GM18505 (cell line): ENCODE measurements around the gene TPI1.
"Not testable (repeated sequence)": the region's sequence is repeated elsewhere in the genome, so short reads cannot be mapped to it uniquely, and the experiment has no call there.

Experiments used
- ATAC-seq: cut with Tn5 transposase; IDR thresholded peaks from one replicate; pipeline ENCODE4 v1.9.1; 2021; ENCODE audit not compliant: unreplicated experiment
- POLR2A ChIP-seq: IDR thresholded peaks from 4 replicates; pipeline ENCODE4 v1.6.1; 2011; ENCODE audit warnings: borderline replicate concordance; ENCODE audit not compliant: insufficient read depth, insufficient read length; ENCODE audit errors: extremely low read depth

The TPI1 gene

DNA sequence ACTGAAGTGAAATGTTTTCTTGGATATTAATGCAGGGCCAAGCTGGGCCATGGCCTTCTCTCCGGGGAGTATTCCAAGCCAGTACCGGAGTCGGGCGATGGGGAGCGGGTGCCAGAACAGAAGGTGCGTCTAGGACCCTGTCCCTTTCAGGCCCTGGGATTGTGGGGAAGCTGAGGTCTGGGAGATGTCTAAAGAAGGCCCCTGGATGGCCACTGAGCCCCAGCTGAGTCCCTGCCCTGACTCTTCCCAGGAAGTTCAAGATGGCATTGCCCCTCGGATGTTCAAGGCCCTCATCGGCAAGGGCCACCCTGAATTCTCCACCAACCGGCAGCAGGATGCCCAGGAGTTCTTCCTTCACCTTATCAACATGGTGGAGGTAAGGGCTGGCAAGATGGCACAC is 7.2 kb upstream of the TPI1 start:
- no peak for ATAC-seq
- TF ChIP-seq POLR2A = no peak

DNA sequence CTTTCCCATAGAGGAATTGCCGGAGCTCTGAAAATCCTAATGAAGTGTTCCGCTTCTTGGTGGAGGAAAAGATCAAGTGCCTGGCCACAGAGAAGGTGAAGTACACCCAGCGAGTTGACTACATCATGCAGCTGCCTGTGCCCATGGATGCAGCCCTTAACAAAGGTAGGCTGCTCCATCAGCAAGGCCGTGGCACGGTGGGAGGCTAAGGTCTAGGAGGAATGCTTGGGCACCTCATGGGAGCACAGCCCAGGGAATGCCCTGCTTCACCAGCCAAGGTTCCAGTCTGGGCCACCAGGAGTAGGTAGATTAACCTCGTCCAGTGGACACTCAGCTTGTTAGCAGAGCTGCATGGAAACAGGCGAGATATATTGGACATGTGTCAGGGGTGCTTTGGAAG is 6.4 kb upstream of the TPI1 start:
- no peak for ATAC-seq
- TF ChIP-seq POLR2A = no peak

DNA sequence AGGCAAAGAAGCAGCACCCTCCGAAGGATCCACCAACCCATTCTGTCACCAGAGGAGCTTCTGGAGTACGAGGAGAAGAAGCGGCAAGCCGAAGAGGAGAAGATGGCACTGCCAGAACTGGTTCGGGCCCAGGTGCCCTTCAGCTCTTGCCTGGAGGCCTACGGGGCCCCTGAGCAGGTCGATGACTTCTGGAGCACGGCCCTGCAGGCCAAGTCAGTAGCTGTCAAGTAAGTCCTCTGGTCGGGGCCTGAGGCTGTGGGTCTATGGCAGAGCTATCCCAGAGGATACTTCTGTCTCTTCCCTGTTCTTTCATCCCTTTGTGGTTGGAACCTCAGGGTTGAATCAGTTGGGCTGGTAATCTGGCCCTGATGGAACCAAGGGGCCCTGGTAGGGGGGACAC is 5.9 kb upstream of the TPI1 start:
- no peak for ATAC-seq

DNA sequence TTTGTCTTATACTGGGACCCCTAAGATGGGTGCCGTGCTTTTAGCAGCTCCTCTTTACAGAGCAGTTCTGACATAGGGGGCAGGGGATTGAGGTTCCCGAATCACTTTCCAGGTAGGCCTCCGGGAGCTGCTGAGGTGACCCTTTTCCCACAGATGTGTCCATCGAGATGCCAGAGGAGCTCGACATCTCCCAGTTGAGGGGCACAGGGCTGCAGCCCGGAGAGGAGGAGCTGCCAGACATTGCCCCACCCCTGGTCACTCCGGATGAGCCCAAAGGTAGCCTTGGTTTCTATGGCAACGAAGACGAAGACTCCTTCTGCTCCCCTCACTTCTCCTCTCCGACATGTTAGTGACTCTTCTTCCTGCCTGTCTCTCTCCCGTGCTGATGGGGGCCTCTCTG is 4.3 kb upstream of the TPI1 start:
- TF ChIP-seq POLR2A = no peak
- ATAC-seq = no peak

More for the DNA sequence above, 5.9 kb upstream of the TPI1 start:
- no peak for TF ChIP-seq POLR2A

DNA sequence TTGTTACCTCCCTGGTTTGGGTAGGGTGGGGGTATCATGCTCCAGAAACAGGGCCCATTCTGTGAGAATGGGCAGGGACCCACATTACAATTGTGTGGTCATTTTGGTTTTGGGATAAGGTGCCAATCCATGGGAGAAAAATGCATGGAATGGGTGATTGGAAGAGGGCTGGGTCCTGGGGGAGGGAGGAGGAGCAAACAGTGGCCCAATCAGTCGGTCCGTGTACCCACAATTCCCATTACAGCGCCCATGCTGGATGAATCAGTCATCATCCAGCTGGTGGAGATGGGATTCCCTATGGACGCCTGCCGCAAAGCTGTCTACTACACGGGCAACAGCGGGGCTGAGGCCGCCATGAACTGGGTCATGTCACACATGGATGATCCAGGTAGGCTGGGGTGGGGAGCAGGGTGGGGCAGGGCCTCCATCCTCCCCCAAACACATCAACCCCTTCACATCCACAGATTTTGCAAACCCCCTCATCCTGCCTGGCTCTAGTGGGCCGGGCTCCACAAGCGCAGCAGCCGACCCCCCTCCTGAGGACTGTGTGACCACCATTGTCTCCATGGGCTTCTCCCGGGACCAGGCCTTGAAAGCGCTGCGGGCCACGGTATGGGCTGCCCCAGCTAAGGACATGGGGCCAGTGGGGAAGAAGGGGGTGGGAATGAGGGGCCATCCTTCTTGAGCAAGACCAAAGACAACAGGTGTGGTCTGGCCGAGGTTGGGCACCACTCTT is 3.6 kb upstream of the TPI1 start:
- no peak for TF ChIP-seq POLR2A
- no peak for ATAC-seq

DNA sequence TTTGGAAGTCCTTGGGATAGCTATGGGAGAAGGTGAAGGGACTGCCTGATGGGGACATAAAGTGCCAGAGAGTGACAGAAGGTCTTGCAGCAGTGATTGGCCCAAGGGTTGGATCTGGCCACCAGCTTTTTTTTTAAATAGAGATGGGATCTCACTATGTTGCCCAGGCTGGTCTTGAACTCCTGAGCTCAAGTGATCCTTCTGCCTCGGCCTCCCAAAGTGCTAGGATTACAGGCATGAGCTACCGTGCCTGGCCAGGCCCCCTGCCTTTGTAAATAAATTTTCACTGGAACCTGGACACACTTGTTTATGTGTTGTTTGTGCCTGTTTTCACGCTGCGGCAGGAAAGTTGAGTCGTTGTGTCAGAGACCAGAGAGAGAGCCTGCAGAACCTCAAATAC is 2.0 kb upstream of the TPI1 start:
- not testable (repeated sequence) for ATAC-seq

DNA sequence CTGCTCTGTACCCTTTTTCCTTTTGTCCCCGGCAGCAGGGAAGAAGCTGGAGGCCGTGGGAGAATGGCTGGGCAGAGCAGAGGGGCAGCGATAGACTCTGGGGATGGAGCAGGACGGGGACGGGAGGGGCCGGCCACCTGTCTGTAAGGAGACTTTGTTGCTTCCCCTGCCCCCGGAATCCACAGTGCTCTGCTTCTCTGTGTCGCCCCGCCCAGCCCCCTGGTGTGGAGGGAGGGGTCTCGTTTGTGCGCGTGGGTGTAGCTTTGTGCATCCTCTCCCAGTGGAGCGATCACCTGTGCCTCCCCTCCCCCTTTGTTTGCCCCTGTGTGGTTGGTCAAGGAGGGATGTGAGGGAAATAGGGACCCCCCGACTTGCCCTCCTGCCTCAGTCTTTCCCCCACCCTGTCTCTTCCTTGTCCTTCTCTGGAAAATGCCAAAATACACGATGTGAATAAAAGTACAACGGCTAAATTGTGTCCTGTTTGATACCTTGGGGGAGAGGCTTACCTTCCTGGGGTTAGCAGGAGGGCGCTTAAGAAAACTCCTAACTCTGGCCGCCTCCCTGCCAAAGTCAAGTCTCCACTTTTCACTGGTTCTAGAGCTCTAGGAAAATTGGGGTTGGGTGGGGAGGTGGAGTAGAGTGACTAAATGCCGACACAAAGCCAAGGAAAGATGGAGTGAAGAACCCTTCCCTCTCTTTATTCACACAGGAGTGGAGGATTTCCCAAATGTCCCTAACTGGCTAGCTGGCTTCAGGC is 990 bp upstream of the TPI1 start:
- no peak for ATAC-seq
- no peak for TF ChIP-seq POLR2A

DNA sequence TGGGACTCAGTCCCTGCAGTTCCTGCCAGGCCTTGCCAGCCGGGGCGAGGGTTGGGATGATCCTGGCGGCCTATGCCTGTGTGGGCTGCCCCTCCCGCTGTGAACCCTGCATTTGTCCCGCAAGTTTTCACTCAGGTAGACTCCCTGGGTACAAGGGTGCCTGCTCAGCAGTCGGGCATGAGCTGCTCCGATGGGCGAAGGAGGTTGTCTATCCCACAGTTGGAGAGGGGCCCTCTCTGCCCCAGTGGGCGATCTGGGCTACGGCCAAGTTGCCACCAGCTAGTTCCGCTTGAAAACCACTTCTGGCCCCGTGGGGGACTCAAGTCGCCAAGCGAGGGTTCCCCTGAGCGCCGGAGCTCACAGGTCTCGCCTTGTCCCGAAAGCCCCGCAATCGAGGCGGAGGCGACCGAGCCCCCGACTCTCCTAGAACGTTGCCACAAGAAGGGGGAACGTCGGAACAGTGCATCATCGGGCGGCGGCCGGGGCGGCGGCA is 365 bp upstream of the TPI1 start:
- peak; percentile 3 for ATAC-seq

DNA sequence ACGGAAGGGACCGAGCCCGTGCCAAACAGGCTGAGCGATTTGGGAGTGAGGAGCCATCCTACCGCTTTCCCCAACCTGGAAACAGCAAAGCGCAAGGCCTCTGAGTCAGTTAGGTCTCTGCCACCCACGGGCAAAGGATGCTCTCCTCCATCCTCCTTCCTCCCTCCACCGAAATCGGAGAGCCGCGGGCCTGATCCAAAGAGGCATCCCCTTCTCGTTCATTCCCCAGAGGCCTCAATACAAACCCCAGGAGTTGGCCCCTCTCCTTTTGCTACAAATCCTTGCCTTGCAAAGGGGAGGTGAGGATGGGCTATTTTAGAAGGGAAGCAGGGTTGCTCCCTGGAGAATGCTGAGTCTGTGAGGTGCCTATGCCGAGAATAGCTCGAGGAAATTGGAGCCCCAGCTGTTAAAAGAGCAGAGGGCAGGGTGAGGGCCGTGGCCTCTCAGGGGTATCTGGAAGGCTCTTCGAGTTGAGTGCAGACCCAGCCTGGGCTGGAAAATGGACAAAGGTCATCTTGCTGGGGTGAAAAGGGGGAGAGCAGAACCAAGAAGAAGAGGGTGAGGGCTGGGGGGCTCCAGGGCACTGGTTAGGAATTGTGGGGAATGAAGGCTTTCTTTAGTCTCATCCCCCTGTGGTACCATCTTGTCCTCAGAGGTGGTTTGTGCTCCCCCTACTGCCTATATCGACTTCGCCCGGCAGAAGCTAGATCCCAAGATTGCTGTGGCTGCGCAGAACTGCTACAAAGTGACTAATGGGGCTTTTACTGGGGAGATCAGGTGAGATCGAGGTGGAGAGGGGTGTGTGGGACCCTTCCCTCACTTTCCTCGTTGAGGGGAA is 1.1 kb downstream of the TPI1 start:
- TF ChIP-seq POLR2A = no peak
- ATAC-seq = no peak

More for the DNA sequence above, 365 bp upstream of the TPI1 start:
- TF ChIP-seq POLR2A = no peak

DNA sequence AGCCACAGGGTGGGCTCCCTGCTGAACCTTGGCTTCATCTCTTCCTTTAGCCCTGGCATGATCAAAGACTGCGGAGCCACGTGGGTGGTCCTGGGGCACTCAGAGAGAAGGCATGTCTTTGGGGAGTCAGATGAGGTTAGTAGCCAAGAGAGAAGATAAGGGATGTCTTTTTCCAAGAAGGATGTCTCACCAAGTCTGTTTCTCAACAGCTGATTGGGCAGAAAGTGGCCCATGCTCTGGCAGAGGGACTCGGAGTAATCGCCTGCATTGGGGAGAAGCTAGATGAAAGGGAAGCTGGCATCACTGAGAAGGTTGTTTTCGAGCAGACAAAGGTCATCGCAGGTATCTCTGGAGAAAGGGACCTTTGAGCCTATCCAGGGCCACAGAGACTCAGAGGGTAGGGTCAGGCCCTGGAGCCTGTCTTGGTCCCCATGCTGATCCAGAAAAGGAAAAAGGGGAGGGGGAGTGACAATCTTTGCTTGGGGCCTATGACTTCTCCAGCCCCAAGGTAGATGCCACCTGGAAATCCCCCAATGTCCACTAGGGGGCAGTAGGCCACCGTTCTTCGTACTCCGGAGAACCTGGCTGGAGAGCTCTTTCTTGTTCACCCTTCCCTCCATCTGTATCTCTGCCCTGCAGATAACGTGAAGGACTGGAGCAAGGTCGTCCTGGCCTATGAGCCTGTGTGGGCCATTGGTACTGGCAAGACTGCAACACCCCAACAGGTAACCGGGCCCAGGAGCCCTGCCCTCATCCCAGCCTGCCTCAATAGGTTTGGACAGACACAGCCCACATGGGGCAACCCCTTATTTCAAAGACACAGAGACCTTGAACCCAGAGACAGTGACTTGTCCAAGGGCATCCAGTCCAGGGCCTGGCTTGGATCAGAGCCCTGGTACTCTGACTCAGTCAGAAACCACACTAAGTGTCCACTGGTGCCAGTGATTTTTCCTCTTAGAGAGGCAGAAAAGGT is 2.0 kb downstream of the TPI1 start:
- no peak for TF ChIP-seq POLR2A
- ATAC-seq = no peak

DNA sequence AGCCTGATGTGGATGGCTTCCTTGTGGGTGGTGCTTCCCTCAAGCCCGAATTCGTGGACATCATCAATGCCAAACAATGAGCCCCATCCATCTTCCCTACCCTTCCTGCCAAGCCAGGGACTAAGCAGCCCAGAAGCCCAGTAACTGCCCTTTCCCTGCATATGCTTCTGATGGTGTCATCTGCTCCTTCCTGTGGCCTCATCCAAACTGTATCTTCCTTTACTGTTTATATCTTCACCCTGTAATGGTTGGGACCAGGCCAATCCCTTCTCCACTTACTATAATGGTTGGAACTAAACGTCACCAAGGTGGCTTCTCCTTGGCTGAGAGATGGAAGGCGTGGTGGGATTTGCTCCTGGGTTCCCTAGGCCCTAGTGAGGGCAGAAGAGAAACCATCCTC is 3.0 kb downstream of the TPI1 start:
- not testable (repeated sequence) for ATAC-seq

DNA sequence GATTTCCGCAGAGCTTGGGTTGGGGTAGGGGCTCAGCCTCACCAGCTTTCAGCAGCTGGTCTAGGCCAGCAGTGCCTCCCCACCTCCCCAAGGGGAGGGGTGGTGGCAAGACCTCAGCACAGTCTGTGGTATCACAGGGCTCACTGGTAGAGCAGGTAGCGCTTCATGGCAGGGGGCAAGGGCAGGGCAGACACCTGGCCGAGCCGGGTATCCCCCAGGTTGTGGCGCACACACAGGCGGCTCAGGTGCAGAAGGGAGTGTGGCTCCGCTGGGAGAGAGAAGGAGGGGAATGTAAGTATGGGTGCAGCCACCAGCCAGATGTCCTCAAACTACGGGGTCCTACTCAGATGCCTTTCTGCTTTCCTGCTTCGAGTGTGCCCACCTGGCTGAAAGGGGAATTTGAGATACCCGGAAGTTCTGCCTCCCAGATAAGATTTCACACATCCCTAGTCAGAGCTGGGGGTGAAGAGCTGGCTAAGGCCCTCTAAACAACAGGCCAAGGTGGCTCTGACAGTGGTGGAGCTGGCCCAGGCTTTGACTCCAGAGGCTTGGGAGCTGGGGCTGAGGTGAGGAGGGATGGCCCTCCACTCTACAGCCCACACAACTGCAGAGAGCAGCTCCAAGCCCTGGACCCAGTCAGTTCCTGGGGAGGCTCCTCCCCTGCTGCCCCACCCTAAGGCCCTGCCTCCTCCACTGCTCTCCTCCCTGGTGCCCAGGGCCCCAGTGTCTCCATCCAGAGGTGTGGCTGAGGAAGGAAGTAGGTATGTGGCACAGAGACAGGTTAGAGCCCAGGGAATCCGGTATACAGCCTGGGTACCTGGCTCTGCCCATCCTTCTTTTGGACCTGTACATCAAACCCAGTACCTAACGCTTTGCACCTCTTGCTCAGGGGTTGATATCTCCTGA is 4.0 kb downstream of the TPI1 start:
- no peak for TF ChIP-seq POLR2A
- no peak for ATAC-seq
